IMR-90 (cell line): ENCODE data around the gene JPT1. TPM values are rescaled to one million over a fixed set of nuclear protein-coding genes. Genes with fewer than 3 reads are reported as not detected.

Experiments
- ATAC-seq: fragments of 200-7000 bp; cut with Tn5 transposase; 2 replicates; pipeline ENCODE4 v1.9.1; 2020; ENCODE audit warnings: low read depth, mild to moderate bottlenecking, moderate library complexity
- BruUV-seq: library from RNA; stranded (reverse); fragments of 400-500 nt; replicated peaks from 2 replicates; lab custom pipeline; 2021; lab: Mats Ljungman, UMichigan
- CTCF ChIA-PET: fragments of 300-600 bp; formaldehyde crosslinking; extraction: SDS; loops from one replicate; lab custom pipeline; 2021; ENCODE audit warnings: antibody characterized with exemption; lab: Yijun Ruan, JAX
- POLR2A ChIA-PET: fragments of 300-600 bp; sonication (Branson Sonifier 250); formaldehyde crosslinking; loops from one replicate; lab custom pipeline; 2022; ENCODE audit warnings: antibody characterized with exemption; ENCODE audit not compliant: unreplicated experiment; lab: Charles Lee
- DNase-seq: peaks from one replicate; pipeline ENCODE4 v3.0.0; 2013
- H2AFZ ChIP-seq: replicated peaks from 2 replicates; pipeline ENCODE3; 2013; ENCODE audit warnings: low read length, mild to moderate bottlenecking; ENCODE audit not compliant: poor library complexity
- H2AK5ac ChIP-seq: 2 replicates; pipeline ENCODE4 v1.6.1; 2013; ENCODE audit warnings: low read depth, low read length, inconsistent platforms
- H2AK9ac ChIP-seq: replicated peaks from 2 replicates; pipeline ENCODE3; 2013; ENCODE audit warnings: mild to moderate bottlenecking, low read depth, low read length, moderate library complexity; ENCODE audit not compliant: poor library complexity
- H2BK120ac ChIP-seq: 2 replicates; pipeline ENCODE4 v1.6.1; 2013; ENCODE audit warnings: low read depth, low read length, inconsistent platforms
- H2BK15ac ChIP-seq: 3 replicates; pipeline ENCODE4 v1.6.1; 2013; ENCODE audit warnings: low read depth, low read length, inconsistent platforms
- H2BK20ac ChIP-seq: 2 replicates; pipeline ENCODE4 v1.6.1; 2013; ENCODE audit warnings: low read depth, mild to moderate bottlenecking, inconsistent platforms, low read length, moderate library complexity
- H2BK5ac ChIP-seq: 2 replicates; pipeline ENCODE4 v1.6.1; 2013; ENCODE audit warnings: mild to moderate bottlenecking, low read depth, low read length, inconsistent platforms; ENCODE audit not compliant: poor library complexity, severe bottlenecking
- H3K14ac ChIP-seq: replicated peaks from 2 replicates; pipeline ENCODE4 v1.6.1; 2013; ENCODE audit warnings: low read depth, low read length, inconsistent platforms
- H3K18ac ChIP-seq: 2 replicates; pipeline ENCODE4 v1.6.1; 2013; ENCODE audit warnings: low read depth, low read length, control low read depth
- H3K23ac ChIP-seq: 2 replicates; pipeline ENCODE4 v1.6.1; 2013; ENCODE audit warnings: low read depth, low read length, inconsistent platforms
- H3K27ac ChIP-seq: 2 replicates; pipeline ENCODE4 v1.5.1; 2013; ENCODE audit warnings: mild to moderate bottlenecking, control low read depth, low read length; ENCODE audit not compliant: insufficient read depth
- H3K27me3 ChIP-seq: 2 replicates; pipeline ENCODE4 v1.6.1; 2013; ENCODE audit warnings: low read length; ENCODE audit not compliant: control insufficient read depth, insufficient read depth
- H3K36me3 ChIP-seq: 2 replicates; pipeline ENCODE4 v1.6.1; 2013; ENCODE audit warnings: low read length, mixed read lengths; ENCODE audit not compliant: control insufficient read depth, insufficient read depth
- H3K4ac ChIP-seq: 2 replicates; pipeline ENCODE4 v1.6.1; 2013; ENCODE audit warnings: low read depth, low read length, inconsistent platforms
- H3K4me1 ChIP-seq: 2 replicates; pipeline ENCODE4 v1.6.1; 2013; ENCODE audit warnings: low read length, mixed read lengths; ENCODE audit not compliant: control insufficient read depth, insufficient read depth
- H3K4me2 ChIP-seq: 2 replicates; pipeline ENCODE4 v1.6.1; 2013; ENCODE audit warnings: low read depth, mild to moderate bottlenecking, control low read depth, low read length, moderate library complexity
- H3K4me3 ChIP-seq: 2 replicates; pipeline ENCODE4 v1.5.1; 2013; ENCODE audit warnings: low read depth, mild to moderate bottlenecking, control low read depth, low read length, moderate library complexity; ENCODE audit not compliant: insufficient read depth
- H3K56ac ChIP-seq: 2 replicates; pipeline ENCODE4 v1.6.1; 2013; ENCODE audit warnings: low read length, inconsistent platforms; ENCODE audit not compliant: insufficient read depth; ENCODE audit errors: extremely low read depth
- H3K79me1 ChIP-seq, 2 experiments: 2 replicates each; pipeline ENCODE4 v1.6.1; 2013; ENCODE audit warnings: low read length in 2 of 2, inconsistent platforms in 1 of 2, low read depth in 1 of 2
- H3K9ac ChIP-seq: 2 replicates; pipeline ENCODE4 v1.6.1; 2013; ENCODE audit warnings: low read depth, low read length, control low read depth
- H3K9me1 ChIP-seq: 2 replicates; pipeline ENCODE4 v1.6.1; 2013; ENCODE audit warnings: low read length, inconsistent platforms; ENCODE audit not compliant: insufficient read depth
- H3K9me3 ChIP-seq: 2 replicates; pipeline ENCODE4 v1.6.1; 2013; ENCODE audit warnings: low read length; ENCODE audit not compliant: control insufficient read depth, insufficient read depth
- H4K20me1 ChIP-seq: 2 replicates; pipeline ENCODE4 v1.6.1; 2013; ENCODE audit warnings: low read length, inconsistent platforms; ENCODE audit not compliant: insufficient read depth
- H4K5ac ChIP-seq: 2 replicates; pipeline ENCODE4 v1.6.1; 2013; ENCODE audit warnings: mild to moderate bottlenecking, low read depth, low read length, control low read depth
- H4K8ac ChIP-seq, 2 experiments: 2 replicates each; pipeline ENCODE4 v1.6.1; 2013; ENCODE audit warnings: low read depth in 2 of 2, low read length in 2 of 2, control low read depth in 1 of 2, inconsistent platforms in 1 of 2
- H4K91ac ChIP-seq: 2 replicates; pipeline ENCODE4 v1.6.1; 2013; ENCODE audit warnings: low read depth, low read length, inconsistent platforms; ENCODE audit not compliant: insufficient read depth
- CEBPB ChIP-seq: IDR thresholded peaks from 2 replicates; pipeline ENCODE4 v1.6.1; 2012; ENCODE audit warnings: low read depth, low read length, improper control_type of control experiment
- CTCF ChIP-seq: conservative IDR thresholded peaks from 2 replicates; pipeline ENCODE4 v1.5.1; 2012; ENCODE audit warnings: mild to moderate bottlenecking, low read depth, low read length, improper control_type of control experiment
- MAZ ChIP-seq: IDR thresholded peaks from 2 replicates; pipeline ENCODE4 v1.6.1; 2012; ENCODE audit warnings: low read depth, mild to moderate bottlenecking, low read length, improper control_type of control experiment, moderate library complexity, borderline replicate concordance
- MXI1 ChIP-seq: IDR thresholded peaks from 2 replicates; pipeline ENCODE4 v1.6.1; 2012; ENCODE audit warnings: low read depth, mild to moderate bottlenecking, low read length, moderate library complexity, borderline replicate concordance
- RAD21 ChIP-seq: IDR thresholded peaks from 2 replicates; pipeline ENCODE4 v1.6.1; 2012; ENCODE audit warnings: low read length, improper control_type of control experiment
- RCOR1 ChIP-seq: IDR thresholded peaks from 2 replicates; pipeline ENCODE4 v1.6.1; 2012; ENCODE audit warnings: mild to moderate bottlenecking, low read length, improper control_type of control experiment; ENCODE audit not compliant: insufficient replicate concordance
- SMC3 ChIP-seq: fragments of 150-350 bp; IDR thresholded peaks from 2 replicates; pipeline ENCODE4 v1.6.1; 2016; ENCODE audit warnings: low read depth, mild to moderate bottlenecking, antibody characterized with exemption, low read length, moderate library complexity
- WGBS, 2 experiments: methylation state at CpG; one replicate each; pipeline versions ENCODE4 v1.1.5 to v1.1.7; 2013; ENCODE audit warnings: missing lambda C conversion rate in 2 of 2; ENCODE audit not compliant: insufficient read length in 1 of 2; ENCODE audit errors: extremely low coverage in 2 of 2; 5-methylcytosine and 5-hydroxymethylcytosine counted together
- dilution Hi-C: fragments of 300-500 bp; cut with HindIII; formaldehyde crosslinking; loops from one replicate; pipeline ENCODE4 v1.14.3; 2018; ENCODE audit warnings: low sequenced_read_pairs; ENCODE audit not compliant: unreplicated experiment
- in situ Hi-C: fragments of 300-500 bp; cut with MboI; formaldehyde crosslinking; loops from 3 replicates; pipeline ENCODE4 v1.14.3; 2019; ENCODE audit warnings: low sequenced_read_pairs, inconsistent platforms, mixed read lengths
- intact Hi-C: fragments of 100-400 bp; cut with micrococcal nuclease; formaldehyde crosslinking; loops from 2 replicates; pipeline ENCODE4 v1.10.0; 2022
- polyA plus RNA-seq, 3 experiments: library from polyadenylated mRNA; depleted of rRNA; stranded (reverse); fragments of >200 nt; gene quantifications; 2 replicates each; pipeline ENCODE4 v1.2.3, GENCODE V29; 2012; ENCODE audit warnings: low replicate concordance in 1 of 3
- total RNA-seq: library from RNA; depleted of rRNA; stranded (reverse); fragments of >200 nt; gene quantifications from 2 replicates; pipeline ENCODE4 v1.2.3, GENCODE V29; 2012
- TF ChIP-seq, protein P1 (sequence below): fragments of 150-350 bp; IDR thresholded peaks from 2 replicates; pipeline ENCODE4 v1.6.1; 2016; ENCODE audit warnings: low read depth, mild to moderate bottlenecking, low read length, moderate library complexity, borderline replicate concordance

The JPT1 gene
- total and polyA plus RNA-seq, 2 of the 4 experiments (the other 2 are of a cell fraction) = 118 to 272 TPM

DNA sequence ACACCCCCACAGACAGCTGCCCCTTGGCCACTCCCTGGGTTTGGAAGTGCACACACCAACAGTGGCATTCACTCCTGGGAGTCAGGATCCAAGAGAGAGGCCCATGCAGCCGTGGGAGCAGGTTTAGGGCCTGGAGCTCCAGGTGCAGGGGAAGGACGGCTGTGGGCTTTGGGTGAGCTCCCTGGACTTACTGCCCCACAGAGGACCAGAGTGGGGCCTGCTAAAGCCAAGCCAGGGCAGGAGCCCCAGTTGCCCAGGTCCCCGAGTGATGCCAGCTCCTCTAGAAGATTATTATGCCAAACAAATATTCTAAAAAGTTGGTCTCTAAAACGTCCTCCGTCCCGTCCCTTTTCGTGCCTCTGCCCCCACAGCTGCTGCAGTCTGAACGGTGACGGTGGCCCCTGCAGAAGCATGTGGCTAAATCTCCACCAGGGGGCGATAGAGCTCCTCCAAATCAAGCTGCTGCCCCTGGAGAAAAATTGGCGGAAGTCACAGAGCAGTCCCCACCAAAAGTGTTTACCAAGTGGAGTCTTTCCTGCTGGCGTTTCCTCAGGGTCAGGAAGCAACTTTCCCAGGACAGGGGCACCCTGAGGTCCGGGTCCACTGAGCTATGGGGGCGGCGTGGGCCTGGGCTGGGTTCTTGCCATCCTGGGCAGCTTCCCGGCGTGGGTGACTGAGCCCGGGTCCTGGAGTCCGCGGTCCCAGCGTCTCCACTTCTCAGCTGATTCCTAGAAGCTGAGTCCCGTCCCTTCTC is 40.3 kb downstream of the JPT1 start:
- peak; percentile 79 for ATAC-seq
- 0 out of 2 replicates have a peak, but pooled peaks cover 5% of the 10 kb centered on the region for H3K9me1 ChIP-seq
- no peak overlapping the region for H2BK15ac ChIP-seq
- H3K23ac ChIP-seq = peak overlapping the region; percentile 79; the same call in 1 of the 2 replicates
- H3K4me1 ChIP-seq = peaks cover 7% of the 10 kb centered on the region; the same call in 1 of the 2 replicates
- CTCF ChIA-PET = interaction anchor here (0.6 to 2.3 kb wide), 24 partner anchors 9 to 152 kb away, joined by 3 to 22 read pairs (median 4); partner anchors contain the start of genes GGA3, NT5C and NUP85
- H3K14ac ChIP-seq = peak overlapping the region; percentile 53; the same call in 1 of the 2 replicates
- WGBS, 2 experiments = 13% methylated on average over 7 of the region's 22 CpGs; no CpG with 5 or more reads in 1 of the 2 experiments
- H2AK5ac ChIP-seq = no peak overlapping the region
- H2BK120ac ChIP-seq = 0 out of 2 replicates have a peak overlapping the region, but pooled peaks have one; percentile 24
- peak overlapping the region; percentile 76 for H3K4ac ChIP-seq
- H3K4me2 ChIP-seq = peak overlapping the region; percentile 94
- H3K4me3 ChIP-seq = peak overlapping the region; percentile 37
- no peaks in the 10 kb centered on the region; the same call in 1 of the 2 replicates for H4K20me1 ChIP-seq
- peaks cover under 1% of the 10 kb centered on the region; the same call in 1 of the 2 replicates for H3K27me3 ChIP-seq
- H3K18ac ChIP-seq = no peak overlapping the region
- intact Hi-C loops (loop anchor here (1.0 to 5.0 kb wide), 3 partner anchors 52 to 127 kb away; partner anchors contain the start of gene CDR2L), dilution Hi-C loops (no loop called here), in situ Hi-C loops (no loop called here)
- peak overlapping the region; percentile 60 for H3K9ac ChIP-seq
- peaks cover 6% of the 10 kb centered on the region for H3K36me3 ChIP-seq
- H2BK20ac ChIP-seq = no peak overlapping the region
- no peaks in the 10 kb centered on the region for H3K9me3 ChIP-seq
- POLR2A ChIA-PET = interaction anchor here (0.6 to 0.8 kb wide), 2 partner anchors 9 to 55 kb away, joined by 3 read pairs; no protein-coding TSS in a partner anchor
- peak overlapping the region; percentile 81 for H3K27ac ChIP-seq
- H4K91ac ChIP-seq = no peak overlapping the region
- H4K5ac ChIP-seq = peak overlapping the region; percentile 82; the same call in 1 of the 2 replicates
- TF ChIP-seq CEBPB (no peak), RAD21 (peak; percentile 86), SMC3 (peak; percentile 86), MAZ (peak; percentile 56; the same call in 1 of the 2 replicates), CTCF (peak; percentile 95), MXI1 (no peak), RCOR1 (no peak)
- TF ChIP-seq, protein P1, sequence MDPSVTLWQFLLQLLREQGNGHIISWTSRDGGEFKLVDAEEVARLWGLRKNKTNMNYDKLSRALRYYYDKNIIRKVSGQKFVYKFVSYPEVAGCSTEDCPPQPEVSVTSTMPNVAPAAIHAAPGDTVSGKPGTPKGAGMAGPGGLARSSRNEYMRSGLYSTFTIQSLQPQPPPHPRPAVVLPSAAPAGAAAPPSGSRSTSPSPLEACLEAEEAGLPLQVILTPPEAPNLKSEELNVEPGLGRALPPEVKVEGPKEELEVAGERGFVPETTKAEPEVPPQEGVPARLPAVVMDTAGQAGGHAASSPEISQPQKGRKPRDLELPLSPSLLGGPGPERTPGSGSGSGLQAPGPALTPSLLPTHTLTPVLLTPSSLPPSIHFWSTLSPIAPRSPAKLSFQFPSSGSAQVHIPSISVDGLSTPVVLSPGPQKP = no peak
- peak; percentile 89 for DNase-seq
- peak overlapping the region; percentile 27 to 90; a peak in 3 of 4 replicates for H4K8ac ChIP-seq
- H2BK5ac ChIP-seq = peak overlapping the region; percentile 25
- no peak overlapping the region for H3K56ac ChIP-seq
- no TSS peak for BruUV-seq
- H2AK9ac ChIP-seq = peak overlapping the region; percentile 59
- peaks cover 23 to 52% of the 10 kb centered on the region in 2 experiments for H3K79me1 ChIP-seq
- peak overlapping the region; percentile 94 for H2AFZ ChIP-seq
